Lung (tissue), 12 donors: ENCODE results near the gene GPR141. TPM values are rescaled to one million over a fixed set of nuclear protein-coding genes. Genes with fewer than 3 reads are reported as not detected.

Source experiments
- ATAC-seq: fragments of 200-7000 bp; cut with Tn5 transposase; one replicate; pipeline ENCODE4 v1.9.1; 2020; ENCODE audit warnings: moderate number of reproducible peaks; ENCODE audit not compliant: insufficient read depth, low FRiP score
- DNase-seq, 3 donors: peaks; one replicate each; pipeline ENCODE4 v3.0.0-alpha.2; 2013 to 2017
- H3K27ac ChIP-seq, 2 donors: one replicate each; pipeline ENCODE4 v1.5.1; 2013; ENCODE audit warnings: mild to moderate bottlenecking in 2 of 2, moderate library complexity in 2 of 2, control low read depth in 1 of 2, inconsistent platforms in 1 of 2, low read depth in 1 of 2, low read length in 1 of 2
- H3K27me3 ChIP-seq, 3 donors: one replicate each; pipeline ENCODE4 v1.5.1; 2013; ENCODE audit warnings: low read length in 2 of 3; ENCODE audit not compliant: control insufficient read depth in 3 of 3, insufficient read depth in 3 of 3
- H3K36me3 ChIP-seq, 4 donors: one replicate each; pipeline ENCODE4 v1.5.1; 2013; ENCODE audit warnings: low read length in 4 of 4, mild to moderate bottlenecking in 1 of 4, moderate library complexity in 1 of 4; ENCODE audit not compliant: control insufficient read depth in 4 of 4, insufficient read depth in 4 of 4
- H3K4me1 ChIP-seq, 5 donors: one replicate each; pipeline ENCODE4 v1.5.1; 2013; ENCODE audit warnings: low read length in 5 of 5, mild to moderate bottlenecking in 2 of 5, moderate library complexity in 1 of 5; ENCODE audit not compliant: control insufficient read depth in 5 of 5, insufficient read depth in 5 of 5
- H3K4me3 ChIP-seq: one replicate; pipeline ENCODE4 v1.5.1; 2013; ENCODE audit warnings: mild to moderate bottlenecking, control low read depth, moderate library complexity
- H3K9ac ChIP-seq, 2 donors: one replicate each; pipeline ENCODE4 v1.5.1; 2013; ENCODE audit warnings: low read length in 2 of 2, control low read depth in 1 of 2; ENCODE audit not compliant: insufficient read depth in 1 of 2
- H3K9me3 ChIP-seq, 4 donors: one replicate each; pipeline ENCODE4 v1.5.1; 2013; ENCODE audit warnings: low read length in 3 of 4, mild to moderate bottlenecking in 1 of 4, moderate library complexity in 1 of 4; ENCODE audit not compliant: control insufficient read depth in 4 of 4, insufficient read depth in 3 of 4
- WGBS, 2 donors: extraction: QIAGEN DNeasy Blood & Tissue Kit; methylation state at CpG; one replicate each; pipeline ENCODE4 v1.1.7; 2013; 5-methylcytosine and 5-hydroxymethylcytosine counted together
- polyA plus RNA-seq, 2 donors: library from polyadenylated mRNA; stranded (reverse); fragments of 200-250 nt; gene quantifications; one replicate each; pipeline ENCODE4 v1.2.1, GENCODE V29; 2013
- total RNA-seq, 2 donors: library from RNA; depleted of rRNA in 1 of 2; stranded (reverse); fragments of >200 nt in 1 of 2; gene quantifications; one replicate each; pipeline ENCODE4 v1.2.1, GENCODE V29; 2014 to 2021
- TF ChIP-seq, protein P1 (sequence below): IDR thresholded peaks from 2 replicates; pipeline ENCODE4 v1.5.1; 2012; ENCODE audit warnings: mild to moderate bottlenecking; ENCODE audit errors: control extremely low read depth, extremely low read depth
- donor health status: control.
- donor health status: control.
- donor health status: Bipolar disorder and iron deficiency.
- donor health status: healthy.
- donor health status: DM: yes; HTN: yes; CAD: no.

The GPR141 gene
- total and polyA plus RNA-seq, 4 donors, result 0.39 to 8.7 (median 4.7) TPM

DNA sequence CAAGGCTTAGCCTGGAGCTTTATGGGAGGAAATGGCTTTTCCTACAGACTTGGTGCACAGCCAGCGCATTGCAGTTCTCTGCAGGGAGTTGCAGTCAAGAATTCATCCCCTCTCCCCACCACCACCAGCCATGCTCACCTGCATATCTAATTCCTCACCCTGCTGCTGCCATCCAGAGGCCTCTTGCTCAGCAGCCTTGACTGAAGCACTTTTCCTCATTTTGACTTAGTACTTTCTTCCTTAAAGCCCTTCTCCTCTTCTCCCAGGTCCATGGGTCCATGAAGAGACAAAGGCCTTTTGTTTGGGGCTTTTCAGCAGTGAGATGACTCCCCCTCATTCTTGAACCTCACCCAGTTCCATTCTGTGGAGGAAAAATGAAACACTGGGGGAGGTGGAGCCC lies 39.7 kb upstream of the GPR141 start:
- H3K27ac ChIP-seq, result no peak overlapping the region

DNA sequence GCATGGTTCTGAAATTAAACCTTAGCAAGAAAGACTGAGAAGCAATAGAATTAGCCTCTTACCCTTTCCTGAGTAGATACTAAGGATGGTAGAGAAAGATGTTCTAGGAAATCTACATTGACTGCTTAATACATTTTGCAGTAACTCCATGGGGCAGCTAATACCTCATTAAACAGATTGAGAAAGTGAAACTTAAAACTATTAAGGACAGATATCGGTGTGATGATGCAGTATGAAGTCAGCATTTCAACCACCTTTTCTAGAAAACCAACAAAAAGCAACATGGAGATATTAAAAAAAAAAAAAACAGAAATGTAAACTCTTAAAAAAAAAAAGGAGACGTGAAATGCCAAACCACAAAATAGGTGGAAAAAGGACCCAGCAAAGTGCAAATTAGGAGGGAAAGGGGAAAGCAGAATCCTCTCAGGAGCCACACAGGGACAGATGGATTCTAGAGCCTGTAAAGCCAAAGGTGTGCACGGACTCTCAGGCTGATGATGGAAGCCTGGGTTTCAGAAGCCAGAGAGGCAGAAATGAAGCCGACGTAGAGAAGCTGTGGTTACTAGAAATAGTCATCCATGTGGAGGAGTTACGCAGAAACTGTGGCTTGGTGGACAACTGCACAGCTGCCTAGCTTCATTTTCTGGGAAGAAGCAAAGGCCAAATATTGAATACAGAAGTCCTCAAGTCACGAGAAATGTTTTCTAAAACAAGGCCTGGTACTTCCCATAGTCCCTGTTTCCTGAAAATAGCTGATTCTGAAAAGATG lies 38.1 kb upstream of the GPR141 start:
- 41 to 58% methylated on average over 7 of the region's 7 CpGs for WGBS, 2 donors
- Histone ChIP-seq H3K9me3 (peaks cover 0 to 3% (median 0%) of the 10 kb centered on the region in 4 donors), H3K27ac (no peak overlapping the region), H3K9ac (no peak overlapping the region), H3K27me3 (no peaks in the 10 kb centered on the region), H3K36me3 (no peaks in the 10 kb centered on the region), H3K4me1 (peaks cover 0 to 5% (median 0%) of the 10 kb centered on the region in 5 donors), H3K4me3 (no peak overlapping the region)
- TF ChIP-seq, protein P1, sequence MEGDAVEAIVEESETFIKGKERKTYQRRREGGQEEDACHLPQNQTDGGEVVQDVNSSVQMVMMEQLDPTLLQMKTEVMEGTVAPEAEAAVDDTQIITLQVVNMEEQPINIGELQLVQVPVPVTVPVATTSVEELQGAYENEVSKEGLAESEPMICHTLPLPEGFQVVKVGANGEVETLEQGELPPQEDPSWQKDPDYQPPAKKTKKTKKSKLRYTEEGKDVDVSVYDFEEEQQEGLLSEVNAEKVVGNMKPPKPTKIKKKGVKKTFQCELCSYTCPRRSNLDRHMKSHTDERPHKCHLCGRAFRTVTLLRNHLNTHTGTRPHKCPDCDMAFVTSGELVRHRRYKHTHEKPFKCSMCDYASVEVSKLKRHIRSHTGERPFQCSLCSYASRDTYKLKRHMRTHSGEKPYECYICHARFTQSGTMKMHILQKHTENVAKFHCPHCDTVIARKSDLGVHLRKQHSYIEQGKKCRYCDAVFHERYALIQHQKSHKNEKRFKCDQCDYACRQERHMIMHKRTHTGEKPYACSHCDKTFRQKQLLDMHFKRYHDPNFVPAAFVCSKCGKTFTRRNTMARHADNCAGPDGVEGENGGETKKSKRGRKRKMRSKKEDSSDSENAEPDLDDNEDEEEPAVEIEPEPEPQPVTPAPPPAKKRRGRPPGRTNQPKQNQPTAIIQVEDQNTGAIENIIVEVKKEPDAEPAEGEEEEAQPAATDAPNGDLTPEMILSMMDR, result no peak
- DNase-seq (no peak), ATAC-seq (no peak)

More for the DNA sequence above, 39.7 kb upstream of the GPR141 start:
- Histone ChIP-seq H3K9me3 (peaks cover 0 to 3% (median 0%) of the 10 kb centered on the region in 4 donors), H3K4me3 (no peak overlapping the region), H3K4me1 (peaks cover 0 to 5% (median 0%) of the 10 kb centered on the region in 5 donors), H3K9ac (no peak overlapping the region), H3K27me3 (no peaks in the 10 kb centered on the region), H3K36me3 (no peaks in the 10 kb centered on the region)
- DNase-seq, result peak in 1 of 3 donors; percentile 29
- TF ChIP-seq, protein P1, result no peak
- 67 to 84% methylated on average over 1 of the region's 1 CpG for WGBS, 2 donors
- no peak for ATAC-seq

DNA sequence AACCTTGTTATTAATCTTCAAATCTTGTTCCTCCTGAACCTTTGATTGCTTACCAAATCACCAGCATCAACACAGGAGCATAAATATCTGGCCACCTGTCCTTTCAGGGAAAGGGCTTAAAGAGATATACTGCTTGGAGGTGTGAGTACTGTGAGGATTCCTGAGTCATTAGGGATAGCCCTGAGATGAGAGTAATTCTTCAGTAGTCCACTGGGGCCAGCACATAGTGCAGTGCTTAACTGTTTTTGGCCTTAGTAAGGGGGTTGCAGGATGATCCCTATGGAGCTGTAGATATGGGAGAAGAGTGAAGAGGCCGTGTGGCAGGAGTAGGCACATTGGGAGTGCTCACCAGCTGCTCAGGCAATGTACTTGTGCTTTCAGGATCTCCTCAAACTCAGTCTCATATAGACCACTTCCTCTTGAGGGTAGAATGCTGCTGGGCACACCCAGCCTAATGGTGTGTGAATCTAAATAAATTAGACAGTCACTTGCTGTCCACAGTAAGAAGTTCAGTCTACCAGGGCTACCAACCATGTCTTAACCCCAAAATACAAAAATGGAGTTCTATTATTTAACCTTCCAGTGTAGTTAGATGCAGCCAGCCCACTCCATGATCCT lies 26.5 kb upstream of the GPR141 start:
- ATAC-seq, result no peak

More for the DNA sequence above, 26.5 kb upstream of the GPR141 start:
- H3K4me3 ChIP-seq, result no peak overlapping the region
- TF ChIP-seq, protein P1, result no peak
- no peaks in the 10 kb centered on the region for H3K27me3 ChIP-seq
- H3K36me3 ChIP-seq, result no peaks in the 10 kb centered on the region
- no peak overlapping the region for H3K27ac ChIP-seq
- 60 to 78% methylated on average over 1 of the region's 1 CpG for WGBS, 2 donors
- no peaks in the 10 kb centered on the region for H3K4me1 ChIP-seq
- H3K9ac ChIP-seq, result no peak overlapping the region
- DNase-seq, result no peak
- no peaks in the 10 kb centered on the region for H3K9me3 ChIP-seq
